ENCODE data around the gene VCAM1. TPM values are rescaled to one million over a fixed set of nuclear protein-coding genes. Genes with fewer than 3 reads are reported as not detected.

The VCAM1 gene
- total RNA-seq, 1 experiment from 2014 or later: not detected

- TF ChIP-seq RORB (CRISPR knock-in tag; IDR thresholded peaks at IDR 0.05) (no peak), GTF2I (CRISPR knock-in tag; conservative IDR thresholded peaks at IDR 0.05) (no peak), E2F1 (CRISPR knock-in tag; IDR thresholded peaks at IDR 0.05) (no peak), CREB1 (CRISPR knock-in tag; IDR thresholded peaks at IDR 0.05) (no peak), ZNF396 (CRISPR knock-in tag; IDR thresholded peaks at IDR 0.05; ENCODE audit: borderline replicate concordance) (no peak)
- TF ChIP-seq, protein P1, sequence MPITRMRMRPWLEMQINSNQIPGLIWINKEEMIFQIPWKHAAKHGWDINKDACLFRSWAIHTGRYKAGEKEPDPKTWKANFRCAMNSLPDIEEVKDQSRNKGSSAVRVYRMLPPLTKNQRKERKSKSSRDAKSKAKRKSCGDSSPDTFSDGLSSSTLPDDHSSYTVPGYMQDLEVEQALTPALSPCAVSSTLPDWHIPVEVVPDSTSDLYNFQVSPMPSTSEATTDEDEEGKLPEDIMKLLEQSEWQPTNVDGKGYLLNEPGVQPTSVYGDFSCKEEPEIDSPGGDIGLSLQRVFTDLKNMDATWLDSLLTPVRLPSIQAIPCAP (CRISPR knock-in tag; IDR thresholded peaks at IDR 0.05): no peak
These were observed 28.2 kb downstream of the VCAM1 start (continued) for GRCh38 chr1:100747771-100748170.

- TF ChIP-seq ELF4 (CRISPR knock-in tag; IDR thresholded peaks at IDR 0.05; ENCODE audit: low read depth) (no peak), ZBTB21 (CRISPR knock-in tag; IDR thresholded peaks at IDR 0.05; ENCODE audit: borderline replicate concordance) (no peak), IRF2 (CRISPR knock-in tag; IDR thresholded peaks at IDR 0.05; ENCODE audit: borderline replicate concordance, low read depth) (no peak), JUN (CRISPR knock-in tag; IDR thresholded peaks at IDR 0.05) (no peak), ZNF138 (CRISPR knock-in tag; conservative IDR thresholded peaks at IDR 0.05) (no peak), USF2 (CRISPR knock-in tag; IDR thresholded peaks at IDR 0.05) (no peak), ZBTB43 (CRISPR knock-in tag; IDR thresholded peaks at IDR 0.05) (no peak), ZNF671 (CRISPR knock-in tag; IDR thresholded peaks at IDR 0.05) (no peak), MYBL2 (CRISPR knock-in tag; IDR thresholded peaks at IDR 0.05) (no peak), PREB (CRISPR knock-in tag; IDR thresholded peaks at IDR 0.05; ENCODE audit: borderline replicate concordance) (no peak), NFATC4 (CRISPR knock-in tag; IDR thresholded peaks at IDR 0.05) (no peak), TP53 (CRISPR knock-in tag; IDR thresholded peaks at IDR 0.05) (no peak)
- TF ChIP-seq, protein P2, sequence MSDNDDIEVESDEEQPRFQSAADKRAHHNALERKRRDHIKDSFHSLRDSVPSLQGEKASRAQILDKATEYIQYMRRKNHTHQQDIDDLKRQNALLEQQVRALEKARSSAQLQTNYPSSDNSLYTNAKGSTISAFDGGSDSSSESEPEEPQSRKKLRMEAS (CRISPR knock-in tag; IDR thresholded peaks at IDR 0.05): no peak
- TF ChIP-seq, protein P3, sequence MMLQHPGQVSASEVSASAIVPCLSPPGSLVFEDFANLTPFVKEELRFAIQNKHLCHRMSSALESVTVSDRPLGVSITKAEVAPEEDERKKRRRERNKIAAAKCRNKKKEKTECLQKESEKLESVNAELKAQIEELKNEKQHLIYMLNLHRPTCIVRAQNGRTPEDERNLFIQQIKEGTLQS (CRISPR knock-in tag; conservative IDR thresholded peaks at IDR 0.05): no peak
- Mint-ChIP-seq H3K27ac (no peak overlapping the region), H3K4me3 (no peak overlapping the region), H3K4me1 (peaks cover 3% of the 10 kb centered on the region), H3K36me3 (no peaks in the 10 kb centered on the region), H3K9me3 (no peaks in the 10 kb centered on the region), H3K27me3 (ENCODE audit: low read depth) (no peaks in the 10 kb centered on the region)
- CTCF ChIA-PET: interaction anchor here (0.5 to 1.9 kb wide), 5 partner anchors 11 to 587 kb away, joined by 3 to 10 read pairs (median 3); no protein-coding TSS in a partner anchor
- POLR2A ChIA-PET: no interaction called here
- peak; percentile 92 for ATAC-seq
- DNase-seq (ENCODE audit: low spot score): peak; percentile 33
These were observed 30.7 kb downstream of the VCAM1 start for GRCh38 chr1:100750005-100750885.
